HUDEP-2 (cell line): ENCODE measurements around the gene YJEFN3.

Source experiments
- DNase-seq, 76 experiments: peaks; one replicate each; lab custom pipeline; 2025; ENCODE audit not compliant: unreplicated experiment in 76 of 76; lab: John Stamatoyannopoulos, UW

Gene YJEFN3

GRCh38 chr19:19575411-19575810 lies 46.7 kb downstream of the YJEFN3 start:
- no peak for DNase-seq

- DNase-seq: no peak
Observed at GRCh38 chr19:19578252-19578651, 49.5 kb downstream of the YJEFN3 start.

GRCh38 chr19:19579533-19580361 lies 51.0 kb downstream of the YJEFN3 start:
- no peak for DNase-seq

- DNase-seq: no peak
Observed at GRCh38 chr19:19580418-19580817, 51.7 kb downstream of the YJEFN3 start.

GRCh38 chr19:19581391-19581790 lies 52.7 kb downstream of the YJEFN3 start:
- no peak for DNase-seq

GRCh38 chr19:19582471-19582870 lies 53.8 kb downstream of the YJEFN3 start:
- no peak for DNase-seq

- no peak for DNase-seq
Observed at GRCh38 chr19:19584356-19584755, 55.6 kb downstream of the YJEFN3 start.
